PFSK-1 (cell line): ENCODE data around the gene MSH3.

Source experiments
- POLR2AphosphoS5 ChIP-seq: IDR thresholded peaks from 2 replicates; pipeline ENCODE4 v1.6.1; 2012; ENCODE audit warnings: low read depth, mild to moderate bottlenecking, control low read depth, low read length, moderate library complexity
- REST ChIP-seq, 2 experiments: IDR thresholded peaks; 2 replicates each; pipeline versions ENCODE4 v1.6.1 to v1.8.0; 2011 to 2012; ENCODE audit warnings: low read depth in 2 of 2, low read length in 2 of 2, control low read depth in 1 of 2, inconsistent platforms in 1 of 2, mild to moderate bottlenecking in 1 of 2, moderate library complexity in 1 of 2; ENCODE audit not compliant: insufficient read depth in 1 of 2
- SIN3A ChIP-seq: IDR thresholded peaks from 2 replicates; pipeline ENCODE4 v1.6.1; 2012; ENCODE audit warnings: mild to moderate bottlenecking, low read length, moderate library complexity, borderline replicate concordance; ENCODE audit not compliant: insufficient read depth
- TAF1 ChIP-seq: IDR thresholded peaks from 2 replicates; pipeline ENCODE4 v1.6.1; 2012; ENCODE audit warnings: low read length, control low read depth, borderline replicate concordance; ENCODE audit not compliant: insufficient read depth

DNA sequence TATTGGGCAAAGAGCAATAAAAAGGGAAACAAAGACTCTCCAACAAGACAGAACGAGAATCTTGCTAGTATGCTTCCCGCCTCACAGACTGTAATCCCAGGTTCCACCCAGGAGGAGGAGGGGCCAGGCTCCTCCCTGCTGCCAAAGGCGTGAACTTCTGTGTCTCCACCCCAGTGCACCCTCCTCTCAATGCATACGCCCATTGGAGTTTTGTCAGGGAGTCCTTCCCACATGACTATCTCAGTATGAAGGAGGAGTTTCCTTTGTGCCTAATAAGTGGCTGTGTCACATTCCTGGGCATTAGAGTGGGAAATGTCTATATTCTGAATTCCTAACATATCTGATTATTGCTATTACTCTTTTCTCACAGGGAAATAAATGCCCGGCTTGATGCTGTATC, 106.7 kb downstream of the MSH3 start:
- TF ChIP-seq TAF1 = no peak
- no peak for TF ChIP-seq POLR2AphosphoS5
- TF ChIP-seq REST (IDR thresholded peaks at IDR 0.05; ENCODE audit: insufficient read depth in 1 of 2, low read depth in 2 of 2, low read length in 2 of 2) = no peak
- TF ChIP-seq SIN3A = no peak
